Esophagus squamous epithelium (tissue), 4 donors: ENCODE measurements around the gene VTCN1.

Experiments used
- POLR2A ChIP-seq, 4 donors: fragments of 450-650 bp; IDR thresholded peaks; one replicate each; pipeline ENCODE4 v1.6.1; 2017; ENCODE audit warnings: antibody characterized with exemption in 4 of 4, mild to moderate bottlenecking in 4 of 4, moderate library complexity in 3 of 4
- TF ChIP-seq, protein P1 (sequence below), 6 experiments: fragments of 450-650 bp in 4 of 6; fragments of 200-600 bp in 2 of 6; sonication (generic) in 2 of 6; IDR thresholded peaks; one replicate each; pipeline ENCODE4 v1.5.1; 2016 to 2019; ENCODE audit warnings: antibody characterized with exemption in 6 of 6, mild to moderate bottlenecking in 4 of 6, moderate library complexity in 4 of 6

DNA sequence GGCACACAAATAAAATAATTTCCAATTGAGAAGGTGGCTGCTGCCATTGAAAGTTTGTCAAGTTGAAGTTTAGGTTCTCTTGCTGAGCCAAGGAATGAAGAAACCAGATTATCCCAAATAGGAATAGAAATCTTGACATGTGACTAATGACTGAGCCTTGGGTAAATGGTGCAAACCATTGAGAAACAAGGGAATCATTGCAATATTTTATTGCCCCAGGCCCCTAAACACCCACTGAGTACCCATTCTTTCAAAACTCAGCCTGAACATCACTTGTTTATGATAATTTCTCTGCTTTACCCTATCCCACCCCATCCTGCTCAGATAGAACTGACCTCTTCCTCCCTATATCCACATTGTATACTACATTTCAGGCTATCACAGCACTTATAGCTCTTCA is 46.6 kb upstream of the VTCN1 start:
- TF ChIP-seq, protein P1, sequence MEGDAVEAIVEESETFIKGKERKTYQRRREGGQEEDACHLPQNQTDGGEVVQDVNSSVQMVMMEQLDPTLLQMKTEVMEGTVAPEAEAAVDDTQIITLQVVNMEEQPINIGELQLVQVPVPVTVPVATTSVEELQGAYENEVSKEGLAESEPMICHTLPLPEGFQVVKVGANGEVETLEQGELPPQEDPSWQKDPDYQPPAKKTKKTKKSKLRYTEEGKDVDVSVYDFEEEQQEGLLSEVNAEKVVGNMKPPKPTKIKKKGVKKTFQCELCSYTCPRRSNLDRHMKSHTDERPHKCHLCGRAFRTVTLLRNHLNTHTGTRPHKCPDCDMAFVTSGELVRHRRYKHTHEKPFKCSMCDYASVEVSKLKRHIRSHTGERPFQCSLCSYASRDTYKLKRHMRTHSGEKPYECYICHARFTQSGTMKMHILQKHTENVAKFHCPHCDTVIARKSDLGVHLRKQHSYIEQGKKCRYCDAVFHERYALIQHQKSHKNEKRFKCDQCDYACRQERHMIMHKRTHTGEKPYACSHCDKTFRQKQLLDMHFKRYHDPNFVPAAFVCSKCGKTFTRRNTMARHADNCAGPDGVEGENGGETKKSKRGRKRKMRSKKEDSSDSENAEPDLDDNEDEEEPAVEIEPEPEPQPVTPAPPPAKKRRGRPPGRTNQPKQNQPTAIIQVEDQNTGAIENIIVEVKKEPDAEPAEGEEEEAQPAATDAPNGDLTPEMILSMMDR (IDR thresholded peaks at IDR 0.05): no peak
- TF ChIP-seq POLR2A (IDR thresholded peaks at IDR 0.05): no peak
